OCI-LY1 (cell line): ENCODE results near the gene MLLT3.

Experiments used
- H2AFZ ChIP-seq: fragments of 200-600 bp; sonication (generic), shearing (Covaris generic); 2 replicates; pipeline ENCODE4 v1.6.0; 2014; ENCODE audit warnings: antibody characterized with exemption, mild to moderate bottlenecking, low read length
- H3F3A ChIP-seq: fragments of 200-600 bp; sonication (generic), shearing (Covaris generic); 2 replicates; pipeline ENCODE4 v1.6.0; 2014; ENCODE audit warnings: mild to moderate bottlenecking, antibody characterized with exemption, low read length, moderate library complexity; ENCODE audit not compliant: insufficient read depth
- H3K27ac ChIP-seq: fragments of 200-600 bp; sonication (generic); 2 replicates; pipeline ENCODE4 v1.5.1; 2014; ENCODE audit warnings: low read length, mixed run types, mild to moderate bottlenecking, low read depth; ENCODE audit not compliant: poor library complexity, severe bottlenecking
- H3K27me3 ChIP-seq: fragments of 200-600 bp; sonication (generic); 2 replicates; pipeline ENCODE4 v1.6.0; 2014; ENCODE audit warnings: antibody characterized with exemption, mild to moderate bottlenecking, low read length, moderate library complexity; ENCODE audit not compliant: insufficient read depth
- H3K36me3 ChIP-seq: fragments of 200-600 bp; sonication (generic); 2 replicates; pipeline ENCODE4 v1.6.1; 2014; ENCODE audit warnings: mild to moderate bottlenecking, antibody characterized with exemption, low read length, moderate library complexity, mixed read lengths; ENCODE audit not compliant: insufficient read depth
- H3K4me1 ChIP-seq: fragments of 200-600 bp; sonication (generic); 2 replicates; pipeline ENCODE4 v1.5.1; 2014; ENCODE audit warnings: mild to moderate bottlenecking, low read length, moderate library complexity; ENCODE audit not compliant: insufficient read depth, severe bottlenecking
- H3K4me2 ChIP-seq: fragments of 200-600 bp; sonication (generic), shearing (Covaris generic); 2 replicates; pipeline ENCODE4 v1.6.1; 2014; ENCODE audit warnings: low read length
- H3K4me3 ChIP-seq: fragments of 200-600 bp; sonication (generic); 2 replicates; pipeline ENCODE4 v1.5.1; 2014; ENCODE audit warnings: low read length, low read depth, mild to moderate bottlenecking, mixed read lengths; ENCODE audit not compliant: poor library complexity, severe bottlenecking
- H3K79me2 ChIP-seq: fragments of 200-600 bp; shearing (Covaris generic); 2 replicates; pipeline ENCODE4 v1.6.1; 2016; ENCODE audit warnings: mixed run types, low read length, mixed read lengths; ENCODE audit not compliant: insufficient read depth
- H3K9ac ChIP-seq: fragments of 200-600 bp; sonication (generic), shearing (Covaris generic); 2 replicates; pipeline ENCODE4 v1.6.1; 2014; ENCODE audit warnings: mild to moderate bottlenecking, low read length, mixed read lengths
- H3K9me2 ChIP-seq: fragments of 200-600 bp; sonication (generic), shearing (Covaris generic); 2 replicates; pipeline ENCODE4 v1.6.1; 2014; ENCODE audit warnings: low read depth, mild to moderate bottlenecking, low read length, mixed read lengths
- H3K9me3 ChIP-seq: fragments of 200-600 bp; shearing (Covaris generic); 2 replicates; pipeline ENCODE4 v1.6.1; 2014; ENCODE audit warnings: low read length, mixed read lengths
- H4K20me1 ChIP-seq: fragments of 200-600 bp; sonication (generic), shearing (Covaris generic); 2 replicates; pipeline ENCODE4 v1.6.0; 2016; ENCODE audit warnings: mild to moderate bottlenecking, low read length; ENCODE audit not compliant: insufficient read depth
- CTCF ChIP-seq: fragments of 200-600 bp; sonication (generic), shearing (Covaris generic); IDR thresholded peaks from 2 replicates; pipeline ENCODE4 v1.5.1; 2017; ENCODE audit warnings: mild to moderate bottlenecking, antibody characterized with exemption, low read length, moderate library complexity, mixed read lengths
- EZH2 ChIP-seq: fragments of 200-600 bp; sonication (generic), shearing (Covaris generic); IDR thresholded peaks from 2 replicates; pipeline ENCODE4 v1.8.0; 2017; ENCODE audit warnings: borderline replicate concordance, mixed run types, mild to moderate bottlenecking, antibody characterized with exemption, low read length, moderate library complexity, mixed read lengths

Gene MLLT3

DNA sequence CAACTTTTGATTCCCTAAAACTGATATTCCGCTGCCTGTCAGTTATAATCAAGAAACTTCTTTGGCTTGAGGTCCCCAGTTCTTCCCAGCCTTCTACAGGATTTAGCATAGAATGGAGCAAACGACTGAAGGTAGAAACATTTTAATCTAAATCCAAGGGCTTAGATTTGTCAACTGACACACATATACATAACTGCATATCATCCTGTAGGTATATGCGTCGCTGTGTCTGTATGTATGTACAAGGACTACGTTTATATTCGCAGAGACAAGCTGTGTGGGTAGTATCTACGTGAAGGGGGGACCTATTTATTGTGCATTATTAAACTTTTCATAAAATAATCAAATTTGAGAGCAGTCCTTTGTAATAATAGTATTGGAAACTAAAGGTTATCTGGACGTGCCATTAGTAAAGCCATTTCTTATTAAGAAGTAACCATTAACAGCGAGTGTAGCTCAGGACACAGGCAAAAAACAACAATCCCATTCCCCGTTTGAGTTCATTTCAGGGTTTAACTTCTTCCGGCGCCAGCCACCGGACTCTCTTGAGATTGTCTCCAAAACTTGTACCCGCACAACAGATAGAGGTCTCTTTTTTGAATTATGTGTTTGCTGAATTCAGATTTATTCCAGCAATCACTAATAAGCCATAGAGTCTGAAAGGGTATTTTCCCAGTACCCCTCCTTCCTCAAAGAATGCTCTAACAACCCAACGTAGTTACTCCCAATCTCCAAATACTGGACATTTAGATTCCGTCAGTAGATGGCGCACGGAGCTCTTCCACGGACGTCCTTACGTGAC, 2.1 kb upstream of the MLLT3 start:
- Histone ChIP-seq H3K36me3 (no peaks in the 10 kb centered on the region), H3K9me3 (no peaks in the 10 kb centered on the region), H3K27ac (no peak overlapping the region), H3K27me3 (no peaks in the 10 kb centered on the region), H3K9me2 (no peaks in the 10 kb centered on the region), H3K9ac (no peak overlapping the region), H3K4me2 (peak overlapping the region; percentile 39; the same call in 1 of the 2 replicates), H3F3A (no peaks in the 10 kb centered on the region), H2AFZ (no peak overlapping the region), H4K20me1 (no peaks in the 10 kb centered on the region), H3K79me2 (no peaks in the 10 kb centered on the region), H3K4me1 (peaks cover 33% of the 10 kb centered on the region), H3K4me3 (peak overlapping the region; percentile 28)
- TF ChIP-seq EZH2: no peak
- peak; percentile 96 for TF ChIP-seq CTCF

DNA sequence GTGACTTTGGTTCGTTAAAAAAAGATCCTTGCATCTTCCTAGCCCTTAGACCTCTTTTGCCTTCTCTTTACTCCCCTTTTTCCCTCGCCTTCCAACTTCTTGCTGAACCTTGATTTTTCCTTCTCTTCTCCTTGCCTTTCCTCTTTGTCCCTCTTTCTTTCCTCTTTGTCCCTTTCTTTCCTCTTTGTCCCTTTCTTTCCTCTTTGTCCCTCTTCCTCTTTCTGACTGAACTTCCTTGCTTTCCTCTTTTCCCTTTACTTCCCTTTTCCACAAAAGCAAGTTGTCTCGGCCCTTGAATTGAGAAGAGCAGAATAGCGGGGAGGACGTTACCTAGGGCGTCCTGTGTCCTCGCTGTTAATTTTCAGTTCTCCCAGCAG, 1.4 kb upstream of the MLLT3 start:
- H3K36me3 ChIP-seq: no peaks in the 10 kb centered on the region
- H3K27me3 ChIP-seq: no peaks in the 10 kb centered on the region
- peak overlapping the region; percentile 78 for H3K4me2 ChIP-seq
- H4K20me1 ChIP-seq: no peaks in the 10 kb centered on the region
- TF ChIP-seq CTCF: no peak
- TF ChIP-seq EZH2: no peak
- no peak overlapping the region for H3K27ac ChIP-seq
- no peaks in the 10 kb centered on the region for H3K9me3 ChIP-seq
- no peak overlapping the region for H3K9ac ChIP-seq
- H3K79me2 ChIP-seq: no peaks in the 10 kb centered on the region
- peaks cover 33% of the 10 kb centered on the region for H3K4me1 ChIP-seq
- H3K9me2 ChIP-seq: no peaks in the 10 kb centered on the region
- peak overlapping the region; percentile 82 for H3K4me3 ChIP-seq
- no peak overlapping the region for H2AFZ ChIP-seq
- H3F3A ChIP-seq: no peaks in the 10 kb centered on the region

DNA sequence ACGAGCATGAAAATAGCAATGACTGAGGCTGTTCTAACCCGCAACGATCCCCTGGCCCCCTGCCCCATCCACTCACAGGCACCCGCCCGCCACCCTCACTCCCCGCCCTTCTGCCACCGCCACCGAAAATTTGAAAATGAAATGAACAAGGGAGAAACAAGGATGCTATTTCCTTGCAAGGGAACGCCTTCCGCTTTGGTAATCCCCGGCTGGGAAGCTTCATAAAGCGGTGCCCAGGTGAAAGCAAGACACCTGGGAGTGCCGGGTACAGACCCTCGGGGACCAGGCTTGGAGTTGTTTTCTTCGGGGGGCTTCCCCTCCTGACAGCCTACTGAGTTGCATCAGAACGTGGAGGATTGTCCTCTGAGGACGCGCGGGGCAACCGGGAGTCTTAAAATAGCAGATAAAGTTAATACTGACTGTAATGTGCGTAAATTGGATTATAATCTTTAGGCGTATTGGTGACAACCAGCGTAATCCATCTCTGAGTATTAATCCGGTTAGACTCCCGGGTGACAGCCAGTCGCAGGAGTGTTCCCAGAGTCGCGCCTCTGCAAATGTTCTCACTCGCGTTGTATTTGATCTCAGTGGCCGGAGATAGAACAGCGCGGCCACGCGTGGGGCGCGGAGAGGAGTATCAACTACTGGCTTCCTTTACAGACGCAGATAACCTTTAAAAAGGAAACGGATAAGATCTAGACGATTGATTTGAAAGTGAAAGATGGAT, 885 bp upstream of the MLLT3 start:
- Histone ChIP-seq H3K27ac (no peak overlapping the region), H3K79me2 (no peaks in the 10 kb centered on the region), H3K36me3 (no peaks in the 10 kb centered on the region), H2AFZ (no peak overlapping the region), H3K9me3 (no peaks in the 10 kb centered on the region), H3F3A (no peaks in the 10 kb centered on the region), H4K20me1 (no peaks in the 10 kb centered on the region), H3K4me2 (peak overlapping the region; percentile 78), H3K4me3 (peak overlapping the region; percentile 82), H3K9ac (peak overlapping the region; percentile 34; the same call in 1 of the 2 replicates), H3K9me2 (no peaks in the 10 kb centered on the region), H3K27me3 (no peaks in the 10 kb centered on the region), H3K4me1 (peaks cover 33% of the 10 kb centered on the region)
- TF ChIP-seq CTCF: no peak
- no peak for TF ChIP-seq EZH2
